Breast epithelium (tissue), 4 donors: ENCODE results near the gene TLR8. TPM values are rescaled to one million over a fixed set of nuclear protein-coding genes. Genes with fewer than 3 reads are reported as not detected.

ENCODE experiments used
- DNase-seq, 2 donors: peaks; one replicate each; pipeline ENCODE4 v3.0.0-alpha.2; 2019; ENCODE audit warnings: low spot score in 2 of 2
- H3K27ac ChIP-seq, 2 donors: fragments of 200-600 bp; sonication (generic) in 1 of 2; one replicate each; pipeline ENCODE4 v1.5.1; 2016 to 2019; ENCODE audit warnings: mild to moderate bottlenecking in 1 of 2
- H3K27me3 ChIP-seq, 2 donors: fragments of 200-600 bp; sonication (generic) in 1 of 2; one replicate each; pipeline versions ENCODE4 v1.5.1 to v1.6.0; 2017 to 2019; ENCODE audit warnings: control low read depth in 1 of 2, mild to moderate bottlenecking in 1 of 2
- H3K36me3 ChIP-seq: fragments of 200-600 bp; one replicate; pipeline ENCODE4 v1.5.1; 2019
- H3K4me1 ChIP-seq, 2 donors: fragments of 200-600 bp; sonication (generic); one replicate each; pipeline ENCODE4 v1.5.1; 2016 to 2019; ENCODE audit warnings: control low read depth in 1 of 2
- H3K4me3 ChIP-seq, 3 donors: fragments of 200-600 bp; sonication (generic); 1 replicate in 2 of 3; 2 replicates in 1 of 3; pipeline ENCODE4 v1.5.1; 2016 to 2019; ENCODE audit warnings: mild to moderate bottlenecking in 3 of 3, moderate library complexity in 2 of 3
- H3K9me3 ChIP-seq, 2 donors: fragments of 200-600 bp; sonication (generic) in 1 of 2; one replicate each; pipeline ENCODE4 v1.5.1; 2016 to 2019; ENCODE audit warnings: control low read depth in 1 of 2
- CTCF ChIP-seq, 3 donors: fragments of 450-650 bp; IDR thresholded peaks; one replicate each; pipeline ENCODE4 v1.5.1; 2016 to 2017; ENCODE audit warnings: antibody characterized with exemption in 3 of 3, mild to moderate bottlenecking in 3 of 3, moderate library complexity in 3 of 3
- POLR2A ChIP-seq: fragments of 450-650 bp; IDR thresholded peaks from one replicate; pipeline ENCODE4 v1.6.1; 2016; ENCODE audit warnings: antibody characterized with exemption, mild to moderate bottlenecking, moderate library complexity
- POLR2AphosphoS5 ChIP-seq, 3 donors: sonication (generic); formaldehyde crosslinking; IDR thresholded peaks; one replicate each; pipeline ENCODE4 v1.6.1; 2017; ENCODE audit warnings: antibody characterized with exemption in 3 of 3
- intact Hi-C: fragments of 100-400 bp; cut with DNase I; formaldehyde crosslinking; loops from one replicate; pipeline ENCODE4 v1.15.1; 2023; ENCODE audit warnings: low total_unique reads
- total RNA-seq, 3 donors: library from RNA; depleted of rRNA; stranded (reverse); fragments of >200 nt; gene quantifications; one replicate each; pipeline ENCODE4 v1.1.0, GENCODE V29; 2016

Gene TLR8
- total RNA-seq, 3 donors from 2014 or later, result 0.66 to 6.6 (median 1.0) TPM

GRCh38 chrX:12890467-12890866 lies 16.0 kb upstream of the TLR8 start:
- no peaks in the 10 kb centered on the region for H3K36me3 ChIP-seq
- no peak for DNase-seq
- no peak overlapping the region for H3K4me3 ChIP-seq
- intact Hi-C loops, result no loop called here
- H3K4me1 ChIP-seq, result no peaks in the 10 kb centered on the region
- H3K27ac ChIP-seq, result no peak overlapping the region
- TF ChIP-seq CTCF (IDR thresholded peaks at IDR 0.05) (no peak), POLR2A (no peak), POLR2AphosphoS5 (IDR thresholded peaks at IDR 0.05) (no peak)
- H3K9me3 ChIP-seq, result no peaks in the 10 kb centered on the region
- peaks cover 0 to 28% of the 10 kb centered on the region in 2 donors for H3K27me3 ChIP-seq

GRCh38 chrX:12891171-12891570 lies 15.2 kb upstream of the TLR8 start:
- no peaks in the 10 kb centered on the region for H3K36me3 ChIP-seq
- no peaks in the 10 kb centered on the region for H3K9me3 ChIP-seq
- H3K4me1 ChIP-seq, result no peaks in the 10 kb centered on the region
- DNase-seq, result no peak
- H3K4me3 ChIP-seq, result no peak overlapping the region
- no peak overlapping the region for H3K27ac ChIP-seq
- intact Hi-C loops, result no loop called here
- TF ChIP-seq POLR2A, result no peak
- no peak for TF ChIP-seq CTCF (IDR thresholded peaks at IDR 0.05)
- no peak for TF ChIP-seq POLR2AphosphoS5 (IDR thresholded peaks at IDR 0.05)
- H3K27me3 ChIP-seq, result peaks cover 0 to 28% of the 10 kb centered on the region in 2 donors

- no peak overlapping the region for H3K27ac ChIP-seq
- no peaks in the 10 kb centered on the region for H3K4me1 ChIP-seq
- no peak for DNase-seq
- H3K9me3 ChIP-seq, result no peaks in the 10 kb centered on the region
- H3K36me3 ChIP-seq, result no peaks in the 10 kb centered on the region
- intact Hi-C loops, result no loop called here
- H3K27me3 ChIP-seq, result peaks cover 0 to 23% of the 10 kb centered on the region in 2 donors
- no peak for TF ChIP-seq POLR2A
- no peak for TF ChIP-seq POLR2AphosphoS5 (IDR thresholded peaks at IDR 0.05)
- TF ChIP-seq CTCF (IDR thresholded peaks at IDR 0.05), result no peak
- H3K4me3 ChIP-seq, result no peak overlapping the region
Observed at GRCh38 chrX:12891915-12892506, 14.4 kb upstream of the TLR8 start.

GRCh38 chrX:12892716-12893115 lies 13.7 kb upstream of the TLR8 start:
- Histone ChIP-seq H3K27me3 (peaks cover 0 to 21% of the 10 kb centered on the region in 2 donors), H3K9me3 (no peaks in the 10 kb centered on the region), H3K4me3 (no peak overlapping the region), H3K36me3 (no peaks in the 10 kb centered on the region), H3K4me1 (no peaks in the 10 kb centered on the region), H3K27ac (no peak overlapping the region)
- TF ChIP-seq POLR2AphosphoS5 (IDR thresholded peaks at IDR 0.05), result no peak
- TF ChIP-seq POLR2A, result no peak
- TF ChIP-seq CTCF (IDR thresholded peaks at IDR 0.05), result no peak
- DNase-seq, result no peak
- intact Hi-C loops, result no loop called here

- DNase-seq, result no peak
- Histone ChIP-seq H3K36me3 (no peaks in the 10 kb centered on the region), H3K27me3 (peaks cover 0 to 23% of the 10 kb centered on the region in 2 donors), H3K27ac (no peak overlapping the region), H3K9me3 (no peaks in the 10 kb centered on the region), H3K4me3 (no peak overlapping the region), H3K4me1 (no peaks in the 10 kb centered on the region)
- intact Hi-C loops, result no loop called here
- no peak for TF ChIP-seq POLR2AphosphoS5 (IDR thresholded peaks at IDR 0.05)
- TF ChIP-seq POLR2A, result no peak
- TF ChIP-seq CTCF (IDR thresholded peaks at IDR 0.05), result peak in 2 of 3 donors; percentile 15 to 29
Observed at GRCh38 chrX:12894074-12895030, 12.1 kb upstream of the TLR8 start.
